K562 (cell line): Measurements from ENCODE around the gene GAA. TPM values are rescaled to one million over a fixed set of nuclear protein-coding genes. Genes with fewer than 3 reads are reported as not detected.
A peak's percentile ranks its signal among the peaks of the same experiment; 100 is the strongest.

Experiments used
- REST ChIP-seq, 2 experiments: fragments of 450-650 bp; formaldehyde crosslinking in 1 of 2; IDR thresholded peaks; 2 replicates each; pipeline versions ENCODE4 v1.4.0 to v1.6.1; 2014 to 2020; ENCODE audit warnings: mild to moderate bottlenecking in 2 of 2, borderline replicate concordance in 1 of 2, low read depth in 1 of 2
- polyA plus RNA-seq, 8 experiments: library from polyadenylated mRNA; depleted of rRNA in 4 of 8; stranded (reverse) in 5 of 8; unstranded in 3 of 8; fragments of >200 nt; fragmentation: Nextera tagmentation in 2 of 8; fragmentation: Illumina TruSeq in 1 of 8; extraction: Ambion mirVana in 2 of 8; extraction: Trizol in 1 of 8; gene quantifications; 2 replicates each; pipeline versions ENCODE4 v1.2.1 to v1.2.3, GENCODE V29; 2011 to 2014; ENCODE audit warnings: inconsistent platforms in 1 of 8, missing spikeins in 1 of 8
- total RNA-seq, 7 experiments: library from RNA; depleted of rRNA in 6 of 7; stranded (reverse); fragments of >200 nt in 6 of 7; fragmentation: Illumina TruSeq in 2 of 7; extraction: Trizol in 2 of 7; gene quantifications; 2 replicates each; pipeline versions ENCODE4 v1.2.1 to v1.2.3, GENCODE V29; 2011 to 2021; ENCODE audit warnings: low replicate concordance in 1 of 7

GAA gene
- total and polyA plus RNA-seq, 9 of the 15 experiments (the other 6 are each of a cell fraction or from before 2014, with no cell fraction given): 0.15 to 6.4 (median 1.7) TPM

GRCh38 chr17:80124351-80124981, 23.1 kb downstream of the GAA start (continued):
- TF ChIP-seq REST (IDR thresholded peaks at IDR 0.05; ENCODE audit: borderline replicate concordance) (peak; percentile 50; the same call in 1 of the 2 replicates), REST (CRISPR knock-in tag; IDR thresholded peaks at IDR 0.05; ENCODE audit: low read depth) (no peak)
